A549 (cell line): ENCODE measurements around the gene OPCML. TPM values are rescaled to one million over a fixed set of nuclear protein-coding genes. Genes with fewer than 3 reads are reported as not detected.

Source experiments
- ATAC-seq, 2 experiments: fragments of 200-7000 bp in 1 of 2; fragments of >200 bp in 1 of 2; cut with Nextera tagmentation in 1 of 2; cut with Tn5 transposase in 1 of 2; 3 replicates each; pipeline versions ENCODE4 v1.8.0 to v1.9.1; 2018 to 2020; ENCODE audit warnings: mild to moderate bottlenecking in 1 of 2, moderate library complexity in 1 of 2
- CTCF ChIA-PET: fragments of 300-600 bp; sonication (Branson Sonifier 250); formaldehyde crosslinking; extraction: SDS; loops from one replicate; lab custom pipeline; 2021; ENCODE audit warnings: antibody characterized with exemption, inconsistent platforms; lab: Yijun Ruan, JAX
- POLR2A ChIA-PET: fragments of 350-600 bp; formaldehyde crosslinking; extraction: SDS; loops from one replicate; lab custom pipeline; 2021; ENCODE audit warnings: antibody characterized with exemption, inconsistent platforms; lab: Yijun Ruan, JAX
- DNase-seq, 2 experiments: peaks; one replicate each; pipeline versions ENCODE4 v3.0.0 to v3.0.0-alpha.2; 2011 to 2016; ENCODE audit warnings: low read depth in 1 of 2, low spot score in 1 of 2
- FAIRE-seq: peaks from 2 replicates; lab custom pipeline; 2011; peaks lifted over from hg19 to GRCh38; lab: Jason Lieb, UNC
- H3K27ac ChIP-seq, 2 experiments: fragments of >200 bp; sonication (Bioruptor Twin); formaldehyde crosslinking; 3 replicates each; pipeline ENCODE4 v1.5.1; 2016 to 2017
- H3K4me1 ChIP-seq: fragments of >200 bp; sonication (Bioruptor Twin); formaldehyde crosslinking; 3 replicates; pipeline ENCODE4 v1.6.1; 2016
- H3K4me2 ChIP-seq: fragments of >200 bp; sonication (Bioruptor Twin); formaldehyde crosslinking; 3 replicates; pipeline ENCODE4 v1.6.1; 2016
- H3K4me3 ChIP-seq: fragments of >200 bp; sonication (Bioruptor Twin); formaldehyde crosslinking; 3 replicates; pipeline ENCODE4 v1.5.1; 2016
- H3K9me3 ChIP-seq: fragments of >200 bp; sonication (Bioruptor Twin); formaldehyde crosslinking; 3 replicates; pipeline ENCODE4 v1.6.1; 2016
- ATOH8 ChIP-seq: fragments of 250-450 bp; sonication (Bioruptor Pico); IDR thresholded peaks from 2 replicates; pipeline ENCODE4 v1.5.0; 2020; ENCODE audit warnings: low read depth, mild to moderate bottlenecking, moderate library complexity
- CBX2 ChIP-seq: fragments of 200-600 bp; sonication (generic); IDR thresholded peaks from 2 replicates; pipeline ENCODE4 v1.6.1; 2016; ENCODE audit warnings: low read depth, mild to moderate bottlenecking, borderline replicate concordance
- CEBPB ChIP-seq, 2 experiments: fragments of >200 bp in 1 of 2; sonication (Bioruptor Twin) in 1 of 2; formaldehyde crosslinking in 1 of 2; IDR thresholded peaks; 2 replicates each; pipeline ENCODE4 v1.6.1; 2012 to 2016
- CHD4 ChIP-seq: fragments of 200-600 bp; sonication (generic); IDR thresholded peaks from 2 replicates; pipeline ENCODE4 v1.6.1; 2016; ENCODE audit warnings: antibody characterized with exemption, mild to moderate bottlenecking, borderline replicate concordance
- EHMT2 ChIP-seq: fragments of 200-600 bp; sonication (generic); IDR thresholded peaks from 2 replicates; pipeline ENCODE4 v1.6.1; 2016; ENCODE audit warnings: antibody characterized with exemption, low read depth, mild to moderate bottlenecking, moderate library complexity
- EP300 ChIP-seq, 2 experiments: fragments of >200 bp; sonication (Bioruptor Twin); formaldehyde crosslinking; IDR thresholded peaks; 2 replicates in 1 of 2; 3 replicates in 1 of 2; pipeline ENCODE4 v1.6.1; 2016 to 2017
- FOXS1 ChIP-seq: fragments of 250-450 bp; sonication (Bioruptor Pico); IDR thresholded peaks from 2 replicates; pipeline ENCODE4 v1.5.0; 2020; ENCODE audit warnings: mild to moderate bottlenecking, moderate library complexity
- GATA3 ChIP-seq: IDR thresholded peaks from 2 replicates; pipeline ENCODE4 v1.6.1; 2012; ENCODE audit warnings: borderline replicate concordance
- HDAC2 ChIP-seq: fragments of 200-600 bp; sonication (generic); IDR thresholded peaks from 2 replicates; pipeline ENCODE4 v1.6.1; 2016
- HEYL ChIP-seq: fragments of 250-450 bp; sonication (Bioruptor Pico); IDR thresholded peaks from 2 replicates; pipeline ENCODE4 v1.8.0; 2021; ENCODE audit warnings: mild to moderate bottlenecking, moderate library complexity
- HMGXB4 ChIP-seq: fragments of 250-450 bp; sonication (Bioruptor Pico); IDR thresholded peaks from 2 replicates; pipeline ENCODE4 v1.5.0; 2021; ENCODE audit warnings: mild to moderate bottlenecking, moderate library complexity, borderline replicate concordance
- HOXB13 ChIP-seq: fragments of 250-450 bp; sonication (Bioruptor Pico); IDR thresholded peaks from 2 replicates; pipeline ENCODE4 v1.5.0; 2020; ENCODE audit warnings: low read depth, mild to moderate bottlenecking, moderate library complexity
- KDM1A ChIP-seq: fragments of 200-600 bp; sonication (generic); IDR thresholded peaks from 2 replicates; pipeline ENCODE4 v1.6.1; 2016; ENCODE audit warnings: low read depth, mild to moderate bottlenecking
- MAX ChIP-seq: IDR thresholded peaks from 2 replicates; pipeline ENCODE4 v1.6.1; 2012
- NR3C1 ChIP-seq: fragments of >200 bp; sonication (Bioruptor Twin); formaldehyde crosslinking; IDR thresholded peaks from 3 replicates; pipeline ENCODE4 v1.6.1; 2017
- PHF8 ChIP-seq: fragments of 200-600 bp; sonication (generic); IDR thresholded peaks from 2 replicates; pipeline ENCODE4 v1.6.1; 2016; ENCODE audit warnings: low read depth, mild to moderate bottlenecking, antibody characterized with exemption, moderate library complexity, borderline replicate concordance
- POLR2AphosphoS2 ChIP-seq: conservative IDR thresholded peaks from 2 replicates; pipeline ENCODE4 v1.6.1; 2012; ENCODE audit warnings: low read length, improper control_type of control experiment, inconsistent platforms
- RAD21 ChIP-seq, 2 experiments: fragments of >200 bp in 1 of 2; sonication (Bioruptor Twin) in 1 of 2; formaldehyde crosslinking in 1 of 2; IDR thresholded peaks in 1 of 2; conservative IDR thresholded peaks in 1 of 2; 2 replicates in 1 of 2; 3 replicates in 1 of 2; pipeline ENCODE4 v1.6.1; 2012 to 2018; ENCODE audit warnings: inconsistent platforms in 1 of 2
- REST ChIP-seq: fragments of 200-600 bp; sonication (generic); IDR thresholded peaks from 2 replicates; pipeline ENCODE4 v1.6.1; 2016; ENCODE audit warnings: antibody characterized with exemption, mild to moderate bottlenecking, moderate library complexity
- TFCP2L1 ChIP-seq: fragments of 250-450 bp; sonication (Bioruptor Pico); IDR thresholded peaks from 2 replicates; pipeline ENCODE4 v1.5.0; 2021; ENCODE audit warnings: mild to moderate bottlenecking
- ZFP36 ChIP-seq: fragments of 450-650 bp; IDR thresholded peaks from 2 replicates; pipeline ENCODE4 v1.6.1; 2014; ENCODE audit warnings: borderline replicate concordance; ENCODE audit not compliant: partially characterized antibody
- ZSCAN20 ChIP-seq: fragments of 250-450 bp; sonication (Bioruptor Pico); IDR thresholded peaks from 2 replicates; pipeline ENCODE4 v1.8.0; 2022; ENCODE audit warnings: mild to moderate bottlenecking, moderate library complexity
- WGBS: methylation state at CpG from one replicate; pipeline ENCODE4 v1.1.6; 2017; ENCODE audit errors: missing lambda C conversion rate; 5-methylcytosine and 5-hydroxymethylcytosine counted together
- polyA plus RNA-seq, 4 experiments: library from polyadenylated mRNA; depleted of rRNA in 3 of 4; stranded (reverse); fragments of >200 nt; fragmentation: RNase III in 1 of 4; extraction: RNeasy Plus Mini Kit Qiagen cat#74134 plus additional on column Dnase treatment in 1 of 4; gene quantifications; 2 replicates in 3 of 4; 3 replicates in 1 of 4; pipeline ENCODE4 v1.2.3, GENCODE V29; 2011 to 2017
- TF ChIP-seq, protein P1 (sequence below): fragments of >200 bp; sonication (Bioruptor Twin); formaldehyde crosslinking; IDR thresholded peaks from 2 replicates; pipeline ENCODE4 v1.6.1; 2016
- TF ChIP-seq, protein P2 (sequence below): IDR thresholded peaks from 2 replicates; pipeline ENCODE4 v1.6.1; 2012; ENCODE audit warnings: low read depth, borderline replicate concordance

OPCML gene
- polyA plus RNA-seq, 2 of the 4 experiments (the other 2 are of a cell fraction), result not detected

DNA sequence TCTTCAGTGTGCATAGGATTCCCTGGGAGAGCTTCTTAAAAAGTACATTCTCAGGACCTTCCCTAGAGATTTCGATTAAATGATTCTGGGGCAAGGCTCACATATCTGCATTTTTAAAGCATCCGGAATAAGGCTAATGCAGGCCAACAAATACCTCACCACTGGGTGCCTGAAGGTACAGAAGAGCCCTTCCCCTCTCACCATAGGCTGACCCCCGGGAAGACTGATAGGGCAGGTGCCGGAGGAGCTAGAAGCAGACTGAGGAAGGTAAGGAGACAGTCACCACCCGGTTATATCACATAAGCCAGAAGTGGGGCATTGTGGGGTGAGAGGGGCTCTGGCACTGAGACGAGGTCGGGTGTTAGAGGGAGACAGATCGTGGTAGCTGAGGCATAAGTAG is 1102.6 kb downstream of the OPCML start:
- FAIRE-seq (no peak), ATAC-seq (no peak), DNase-seq (no peak)
- no peaks in the 10 kb centered on the region for H3K9me3 ChIP-seq
- no peak overlapping the region for H3K27ac ChIP-seq
- H3K4me2 ChIP-seq, result no peak overlapping the region
- TF ChIP-seq CBX2 (no peak), POLR2AphosphoS2 (no peak), HOXB13 (no peak), FOXS1 (CRISPR knock-in tag) (no peak), TFCP2L1 (CRISPR knock-in tag) (no peak), EHMT2 (no peak), ZSCAN20 (no peak), HDAC2 (no peak), EP300 (IDR thresholded peaks at IDR 0.05) (no peak), MAX (no peak), KDM1A (no peak), CHD4 (no peak), PHF8 (no peak), CEBPB (IDR thresholded peaks at IDR 0.05) (no peak), HEYL (CRISPR knock-in tag) (no peak), GATA3 (no peak)
- TF ChIP-seq, protein P1, sequence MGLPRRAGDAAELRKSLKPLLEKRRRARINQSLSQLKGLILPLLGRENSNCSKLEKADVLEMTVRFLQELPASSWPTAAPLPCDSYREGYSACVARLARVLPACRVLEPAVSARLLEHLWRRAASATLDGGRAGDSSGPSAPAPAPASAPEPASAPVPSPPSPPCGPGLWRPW, result no peak
- no peaks in the 10 kb centered on the region for H3K4me1 ChIP-seq
- 5% methylated on average over 7 of the region's 8 CpGs for WGBS
- POLR2A ChIA-PET, result no interaction called here
- no peak overlapping the region for H3K4me3 ChIP-seq
- CTCF ChIA-PET, result no interaction called here

- no peak overlapping the region for H3K4me3 ChIP-seq
- no peaks in the 10 kb centered on the region for H3K4me1 ChIP-seq
- no peak for ATAC-seq
- no peak for FAIRE-seq
- no peaks in the 10 kb centered on the region for H3K9me3 ChIP-seq
- POLR2A ChIA-PET, result no interaction called here
- no peak overlapping the region for H3K4me2 ChIP-seq
- WGBS, result 9% methylated on average over 5 of the region's 6 CpGs
- TF ChIP-seq NR3C1 (no peak), ATOH8 (CRISPR knock-in tag) (no peak), TFCP2L1 (CRISPR knock-in tag) (no peak), EHMT2 (no peak), PHF8 (no peak), ZFP36 (no peak), REST (no peak), RAD21 (conservative IDR thresholded peaks at IDR 0.05 in 1 of 2, IDR thresholded peaks at IDR 0.05 in 1 of 2) (no peak), HMGXB4 (no peak), ZSCAN20 (no peak)
- TF ChIP-seq, protein P2, sequence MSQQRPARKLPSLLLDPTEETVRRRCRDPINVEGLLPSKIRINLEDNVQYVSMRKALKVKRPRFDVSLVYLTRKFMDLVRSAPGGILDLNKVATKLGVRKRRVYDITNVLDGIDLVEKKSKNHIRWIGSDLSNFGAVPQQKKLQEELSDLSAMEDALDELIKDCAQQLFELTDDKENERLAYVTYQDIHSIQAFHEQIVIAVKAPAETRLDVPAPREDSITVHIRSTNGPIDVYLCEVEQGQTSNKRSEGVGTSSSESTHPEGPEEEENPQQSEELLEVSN, result no peak
- TF ChIP-seq, all 56 proteins: peak for 0
- no peak overlapping the region for H3K27ac ChIP-seq
- CTCF ChIA-PET, result no interaction called here
- DNase-seq, result no peak
Measured at GRCh38 chr11:132427611-132428010, 1104.7 kb downstream of the OPCML start.
